NCI-H146 treated with DMSO at 0.1 percent for 48 hours (cell line): ENCODE data around the gene SPAG6.

ENCODE experiments used
- DNase-seq: peaks from one replicate; lab custom pipeline; 2025; ENCODE audit not compliant: unreplicated experiment; lab: John Stamatoyannopoulos, UW

SPAG6 gene

DNA sequence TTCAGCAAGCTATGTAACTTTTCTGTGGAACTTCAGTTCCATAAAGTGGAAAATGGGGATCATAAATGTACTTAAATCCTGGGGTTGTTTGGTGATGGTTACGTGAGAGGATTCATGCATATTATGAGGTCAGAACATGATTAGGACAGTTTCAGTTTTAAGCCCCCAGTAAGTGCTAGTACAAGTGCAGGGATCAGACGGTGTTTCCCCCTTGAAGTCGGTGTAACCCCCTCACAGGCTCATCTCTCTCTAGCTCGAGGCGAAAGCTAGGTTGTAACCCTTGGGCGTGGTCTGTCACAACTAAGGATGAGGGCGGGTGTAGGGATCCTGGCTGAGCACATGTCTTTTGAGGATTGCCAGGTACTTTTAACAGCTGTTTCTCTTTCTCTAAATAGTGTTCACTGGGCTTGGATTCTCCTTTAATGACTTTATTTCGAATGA lies 84.7 kb downstream of the SPAG6 start:
- DNase-seq = no peak

DNA sequence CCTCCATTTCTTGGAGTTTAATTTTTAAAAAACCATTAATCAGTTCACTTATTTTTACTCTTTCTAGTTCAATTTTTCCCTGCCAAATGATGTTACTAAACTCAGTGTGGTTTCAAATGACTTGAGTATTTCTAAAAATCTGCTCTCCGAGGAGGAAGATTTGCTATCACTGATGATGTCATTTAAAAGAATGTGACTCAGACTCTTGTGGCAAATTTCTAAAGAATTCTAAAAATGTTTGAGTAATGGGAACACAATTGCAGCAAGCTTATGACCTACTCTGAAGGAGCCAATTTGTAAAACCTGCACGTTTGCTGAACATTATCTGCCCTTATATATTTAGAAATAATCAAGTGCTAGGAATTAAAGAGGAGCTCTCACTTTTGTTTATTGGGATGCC lies 88.6 kb downstream of the SPAG6 start:
- no peak for DNase-seq

DNA sequence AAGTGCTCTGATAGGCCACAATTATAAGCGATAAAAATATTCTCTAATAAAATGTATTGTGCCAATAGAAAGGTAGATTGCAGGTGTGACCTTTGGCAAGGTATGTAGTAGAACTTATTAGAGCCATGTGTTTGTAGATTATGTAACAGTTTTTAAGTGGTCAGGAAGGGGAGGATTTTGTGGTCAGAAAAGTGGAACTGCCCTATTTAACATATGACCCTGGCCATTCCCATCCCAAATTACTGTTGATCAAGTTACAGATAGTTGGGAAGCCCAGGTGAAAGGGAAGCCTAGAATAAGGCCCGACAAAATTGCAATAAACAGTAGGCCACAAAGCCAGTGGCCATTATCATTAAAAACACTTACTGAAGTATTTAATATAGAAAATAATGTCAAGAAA lies 89.2 kb downstream of the SPAG6 start:
- DNase-seq = no peak

DNA sequence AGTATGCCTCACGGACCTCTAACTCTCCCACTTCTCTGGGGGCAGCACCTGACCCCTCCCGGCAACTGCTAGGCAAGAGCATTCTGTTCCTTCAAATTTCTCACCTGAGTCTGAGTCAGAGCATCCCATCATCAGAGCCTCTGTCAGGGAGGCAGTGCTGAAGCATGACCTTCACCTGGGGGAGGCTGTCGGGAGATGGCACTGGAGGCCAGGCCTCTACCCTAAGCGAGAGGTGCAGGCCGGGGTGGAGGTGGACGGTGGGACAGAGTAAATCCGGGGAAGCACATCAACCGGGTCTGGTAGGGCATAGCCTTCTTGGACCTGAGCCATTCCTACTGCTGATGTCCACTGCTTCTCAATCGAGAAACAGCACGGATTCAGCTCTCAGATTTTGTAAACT lies 90.4 kb downstream of the SPAG6 start:
- DNase-seq = no peak

DNA sequence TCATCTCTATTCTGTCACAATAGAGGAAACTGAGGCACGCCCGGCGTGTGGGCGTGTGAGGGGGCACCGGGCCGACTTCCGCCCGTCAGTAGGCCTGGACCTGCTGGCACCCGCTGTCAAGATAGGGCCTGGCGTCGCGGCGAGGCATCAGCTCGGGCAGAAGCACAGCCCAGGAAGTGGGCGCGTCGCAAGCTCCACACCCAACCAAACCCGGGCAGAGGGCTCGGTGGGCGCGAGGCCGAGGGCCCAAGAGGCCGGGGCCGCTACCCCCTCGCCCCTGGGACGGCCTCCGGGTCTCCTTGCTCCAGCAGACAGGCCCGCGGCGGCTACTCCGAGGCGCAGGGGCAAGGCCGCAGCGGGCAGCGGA lies 91.2 kb downstream of the SPAG6 start:
- no peak for DNase-seq

DNA sequence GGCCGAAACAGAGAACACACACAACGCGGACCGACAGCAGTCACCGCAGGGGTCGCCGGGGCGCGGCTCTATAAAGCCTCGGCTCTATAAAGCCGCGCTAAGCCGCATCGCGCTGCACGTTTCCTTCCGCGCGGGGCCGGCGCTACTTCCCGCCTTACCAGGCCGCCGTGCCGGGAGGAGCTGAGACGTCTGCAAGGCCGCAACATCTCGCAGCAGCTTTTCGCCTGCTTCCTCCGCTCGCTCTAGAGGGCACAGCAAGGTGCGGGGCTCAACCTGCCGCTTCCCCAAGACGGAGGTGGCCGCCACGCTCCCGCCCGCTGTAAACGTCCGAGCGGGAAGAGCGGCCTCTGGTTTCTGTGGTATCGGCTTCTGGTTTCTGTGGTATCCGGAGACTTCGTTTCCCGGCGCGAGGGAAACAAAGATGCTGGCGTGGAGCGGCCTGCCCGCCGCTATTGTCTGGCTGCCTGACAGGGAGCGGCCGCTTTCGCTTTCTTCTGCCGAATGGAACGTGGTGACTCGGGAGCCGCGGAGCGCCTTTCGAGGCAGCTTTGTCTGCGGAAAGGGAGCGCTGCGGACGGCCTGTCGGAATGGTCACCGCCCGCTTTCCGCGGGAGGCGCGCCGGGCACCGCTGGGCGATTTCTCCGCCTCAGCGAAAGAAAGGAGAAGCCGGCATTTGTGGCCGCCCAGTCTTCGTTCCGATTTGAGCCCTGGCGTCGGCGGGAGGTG lies 91.8 kb downstream of the SPAG6 start:
- peak; percentile 91 for DNase-seq

DNA sequence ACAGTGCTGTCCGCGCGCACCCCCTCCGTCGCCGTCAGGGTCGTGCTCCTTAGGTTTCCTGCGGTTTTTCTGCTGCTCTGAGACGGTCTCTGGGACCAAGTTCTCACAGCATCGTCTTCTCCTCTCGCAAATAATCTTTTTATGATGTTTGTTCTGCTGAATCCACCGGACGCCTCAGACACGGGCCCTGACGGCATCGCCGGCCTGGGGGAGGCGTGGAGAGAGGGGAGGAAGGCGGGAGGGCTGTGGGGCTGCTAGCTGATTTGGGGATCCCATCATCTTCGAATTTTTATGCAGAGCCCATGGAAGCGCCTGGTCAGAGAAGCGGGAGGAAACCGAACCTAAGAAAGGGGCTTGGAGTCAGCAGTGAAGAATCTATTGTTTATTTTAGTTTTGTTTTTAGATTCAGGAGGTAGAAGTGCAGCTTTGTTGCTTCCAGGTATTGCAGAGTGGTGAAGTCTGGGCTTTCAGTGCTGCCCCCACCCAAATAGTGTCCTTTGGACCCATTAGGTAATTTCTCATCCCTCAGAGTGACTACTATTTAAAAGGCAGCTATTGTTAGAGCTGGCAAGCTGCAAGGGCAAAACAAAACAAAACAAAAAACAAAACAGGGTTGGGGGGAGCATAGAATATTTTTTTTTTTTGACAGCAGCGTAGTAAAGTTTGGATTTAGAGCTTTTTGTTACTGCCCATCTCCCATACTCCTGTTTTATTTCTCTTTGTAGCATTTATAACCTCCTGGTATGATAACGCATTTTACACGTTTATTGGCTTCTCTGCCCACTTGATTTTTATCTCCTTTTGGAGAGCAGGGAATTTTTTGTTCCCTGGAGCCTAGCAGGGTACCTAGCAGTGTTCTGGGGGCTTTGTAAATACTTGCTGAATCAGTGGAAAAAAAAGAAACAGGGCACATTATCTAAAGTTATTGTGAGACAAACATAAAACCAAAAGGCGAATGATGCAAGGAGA lies 92.6 kb downstream of the SPAG6 start:
- DNase-seq = peak; percentile 70

DNA sequence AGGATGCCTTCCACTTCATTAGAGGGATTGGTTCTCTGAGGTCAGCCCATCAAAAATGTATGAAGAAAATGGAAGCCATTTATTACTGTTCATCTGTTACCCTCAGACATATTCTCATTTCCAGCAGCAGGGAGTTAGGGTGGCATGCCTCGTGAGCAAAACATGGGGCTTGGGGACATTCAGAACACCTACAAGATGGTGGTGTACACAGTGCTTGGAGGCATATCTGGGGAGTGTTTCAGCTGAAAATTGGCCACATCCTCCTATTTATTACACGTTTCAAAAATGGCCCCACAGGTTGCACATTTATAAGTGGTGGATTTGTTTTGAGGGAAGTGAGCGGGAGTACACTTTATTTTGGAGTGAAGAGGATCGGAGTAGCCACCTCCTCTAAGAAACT lies 93.4 kb downstream of the SPAG6 start:
- DNase-seq = no peak

DNA sequence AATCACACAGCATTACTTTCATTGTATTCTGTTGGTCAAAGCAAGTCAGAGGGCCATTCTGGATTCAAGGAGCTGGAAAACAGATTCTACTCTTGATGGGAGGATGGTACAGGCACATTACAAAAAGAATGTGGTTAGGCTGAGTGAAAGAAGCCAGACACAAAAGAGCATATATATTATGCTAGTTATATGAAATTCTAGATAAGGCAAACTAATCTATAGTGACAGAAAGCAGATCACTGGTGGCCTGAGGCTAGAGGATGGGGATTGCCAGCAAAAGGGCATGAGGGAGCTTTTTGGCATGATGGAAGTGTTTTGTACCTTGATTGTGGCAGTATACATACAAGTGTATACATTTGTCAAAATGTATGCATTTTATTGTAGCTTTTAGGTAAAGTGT lies 96.8 kb downstream of the SPAG6 start:
- DNase-seq = no peak

DNA sequence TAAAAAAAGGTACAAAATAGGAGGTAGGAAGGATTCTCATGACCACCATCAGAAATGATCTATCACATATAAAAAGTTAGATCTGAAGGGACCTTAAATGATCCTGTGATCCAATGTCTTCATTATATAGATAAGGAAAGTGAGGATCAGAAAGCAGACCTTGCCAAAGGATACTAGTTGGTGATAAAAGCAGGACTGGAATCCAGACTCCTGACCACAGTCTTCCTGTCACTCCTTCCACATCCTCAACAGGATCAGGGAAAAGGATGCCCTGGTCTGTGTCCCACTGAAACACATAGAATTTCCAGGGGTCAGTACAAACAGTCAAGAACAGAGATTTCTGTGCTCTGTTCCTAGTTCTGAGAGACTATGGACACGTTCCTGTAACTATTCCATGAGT lies 97.2 kb downstream of the SPAG6 start:
- DNase-seq = no peak

DNA sequence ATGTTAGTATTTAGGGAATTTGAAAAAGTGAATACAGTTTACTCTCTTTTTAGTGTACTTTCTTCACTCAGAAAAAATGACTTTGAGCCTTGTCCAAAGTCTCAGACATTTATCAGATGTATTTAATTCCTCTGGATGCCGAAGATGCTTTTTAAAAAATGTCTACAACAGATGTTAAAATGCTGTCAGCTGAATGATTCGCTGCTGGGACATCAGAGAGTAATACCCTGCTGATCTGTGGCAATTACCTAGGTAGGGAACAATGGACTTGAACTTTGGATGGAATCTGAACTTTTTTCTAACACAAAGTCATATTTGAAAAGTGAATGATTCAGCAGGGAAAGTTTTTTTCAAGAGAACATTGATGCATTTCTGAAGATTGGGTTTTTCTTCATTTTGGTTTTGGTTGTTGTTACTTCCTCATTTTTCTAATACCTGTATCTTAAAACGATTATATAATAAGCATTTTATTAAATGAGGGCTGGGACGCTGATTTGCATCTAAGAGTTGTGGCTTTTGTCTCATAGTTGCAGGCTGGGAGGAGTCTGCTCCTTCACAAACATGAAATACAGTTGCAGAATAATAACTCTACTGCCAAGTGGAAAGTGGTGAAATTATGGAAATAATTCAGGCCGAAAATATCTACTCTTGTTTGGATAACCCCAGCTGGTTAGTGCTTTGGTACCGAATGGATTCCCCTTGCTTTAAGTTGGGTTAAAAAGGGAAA lies 98.0 kb downstream of the SPAG6 start:
- DNase-seq = no peak

DNA sequence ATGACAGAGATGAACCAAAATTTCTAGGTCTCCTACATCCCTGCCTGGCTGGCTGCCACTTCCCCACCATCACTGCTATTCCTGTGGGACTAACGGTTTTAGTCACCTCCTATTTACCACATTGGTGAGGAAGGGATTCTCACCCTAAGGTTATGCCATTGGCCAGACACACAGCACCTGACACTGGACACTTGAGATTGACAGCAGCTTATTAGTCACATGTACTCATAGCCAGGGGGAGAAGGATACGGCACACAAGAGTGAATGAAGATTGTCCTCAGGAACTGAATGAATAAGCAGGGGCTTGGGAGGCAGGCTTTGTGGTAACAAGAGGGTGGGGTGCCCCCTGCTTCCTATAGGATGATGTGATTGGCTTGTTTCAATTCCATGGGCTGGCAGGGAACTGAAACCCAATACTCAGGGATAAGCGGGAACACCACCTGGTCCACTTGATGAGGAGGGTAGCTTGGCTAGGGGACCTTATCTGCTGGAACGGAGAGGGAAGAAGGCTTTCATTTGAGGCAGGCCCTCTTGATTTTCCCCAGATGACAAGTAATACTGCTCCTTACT lies 99.0 kb downstream of the SPAG6 start:
- DNase-seq = no peak

DNA sequence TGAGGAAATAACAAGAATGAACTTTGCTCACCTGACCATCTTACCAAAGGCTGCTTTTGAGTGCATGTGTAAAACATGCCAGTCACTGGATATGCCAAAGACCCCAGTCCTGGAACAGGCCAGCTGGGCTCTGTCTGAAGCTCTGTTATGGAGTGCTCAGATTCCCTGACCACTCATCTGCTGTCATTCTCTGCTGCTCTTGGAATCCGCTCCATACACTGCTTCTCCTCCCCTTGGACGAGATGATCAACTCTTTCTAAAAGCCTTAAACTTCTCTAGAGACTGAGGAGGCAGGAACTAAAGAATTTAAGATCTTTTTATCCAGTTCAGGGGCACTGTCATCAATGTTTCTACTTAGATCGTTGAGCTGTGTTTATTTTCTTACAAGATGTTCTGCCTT lies 100.2 kb downstream of the SPAG6 start:
- no peak for DNase-seq

DNA sequence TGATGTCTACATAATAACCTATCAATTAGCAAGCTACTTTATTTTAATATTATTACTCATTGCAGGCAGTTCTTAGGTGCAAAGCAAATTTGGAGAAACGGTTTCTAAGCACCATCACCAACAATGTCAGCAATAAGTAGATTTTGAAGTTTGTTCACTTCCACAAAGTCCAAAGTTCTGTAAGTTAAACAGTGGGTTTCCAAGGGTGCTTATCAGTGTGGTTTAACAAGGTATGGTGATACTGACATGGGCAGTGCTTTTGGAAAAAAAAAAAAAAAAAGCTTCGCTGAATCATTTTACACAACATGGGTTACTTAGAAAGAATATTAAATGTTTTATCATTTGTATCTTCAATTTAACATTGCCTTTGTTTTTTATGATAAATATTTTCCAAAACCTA lies 101.8 kb downstream of the SPAG6 start:
- DNase-seq = no peak

DNA sequence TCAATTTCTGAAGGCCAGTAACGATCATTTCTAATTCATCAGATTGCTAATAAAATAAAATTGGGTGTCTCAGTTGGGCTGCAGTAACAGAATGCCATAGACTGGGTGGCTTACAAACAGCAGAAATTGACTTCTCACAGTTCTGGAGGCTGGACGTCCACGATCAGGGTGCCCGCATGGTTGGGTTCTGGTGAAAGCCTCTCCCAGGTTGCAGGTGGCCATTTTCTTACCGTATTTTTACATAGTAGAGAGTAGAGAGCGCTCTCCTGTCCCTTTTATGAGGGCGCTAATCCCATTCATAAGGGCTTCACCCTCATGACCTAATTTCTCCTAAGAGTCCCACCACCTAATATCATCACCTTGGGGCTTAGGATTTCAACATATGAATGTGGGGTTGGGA lies 106.0 kb downstream of the SPAG6 start:
- no peak for DNase-seq

DNA sequence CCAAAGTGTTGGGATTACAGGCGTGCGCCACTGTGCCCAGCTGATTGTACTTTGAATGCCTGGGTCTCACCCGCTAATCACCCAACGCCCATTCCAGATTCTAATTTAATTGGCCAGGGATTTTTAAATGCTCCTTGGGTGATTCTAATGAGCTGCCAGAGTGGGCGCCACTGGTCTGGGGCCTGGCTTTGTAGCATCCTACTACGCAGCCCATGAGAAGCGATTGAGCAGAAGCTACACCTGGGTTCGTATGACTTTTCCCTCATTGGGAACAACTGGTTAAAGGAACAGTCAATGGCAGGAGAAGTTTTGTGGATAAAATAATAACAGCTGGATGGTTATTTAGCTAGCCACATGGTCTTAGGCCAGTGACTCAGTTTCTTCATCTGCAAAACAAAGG lies 108.0 kb downstream of the SPAG6 start:
- DNase-seq = no peak

DNA sequence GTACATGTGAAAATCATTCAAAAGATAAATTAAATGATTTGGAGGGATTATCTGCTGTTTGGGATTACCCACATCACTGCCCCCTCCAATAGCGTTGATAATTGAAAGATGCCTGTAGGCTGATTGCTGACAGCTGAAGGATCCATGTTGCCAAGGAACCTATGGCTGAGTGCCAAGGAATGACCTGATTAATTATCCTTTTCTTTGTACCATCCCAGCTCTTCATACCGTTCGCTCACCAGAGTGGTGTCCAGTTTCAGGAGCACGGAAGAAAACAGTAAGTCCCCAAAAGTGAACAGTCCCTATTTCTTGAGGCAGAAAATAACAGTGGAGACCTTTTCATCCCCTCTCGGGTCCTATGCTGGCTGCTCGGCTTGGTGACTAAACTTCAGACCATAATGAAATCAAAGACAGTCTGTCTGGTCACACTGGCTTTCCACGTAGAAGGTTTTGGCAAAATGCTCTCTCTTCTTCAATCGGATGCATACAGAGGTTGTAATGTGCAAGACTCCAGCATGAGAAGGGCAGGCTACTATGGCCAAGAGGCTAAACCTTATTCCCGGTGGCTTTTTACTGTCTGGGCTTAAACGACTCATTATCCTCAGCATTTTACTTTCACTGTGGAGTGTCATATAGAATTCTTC lies 108.8 kb downstream of the SPAG6 start:
- DNase-seq = peak; percentile 95

DNA sequence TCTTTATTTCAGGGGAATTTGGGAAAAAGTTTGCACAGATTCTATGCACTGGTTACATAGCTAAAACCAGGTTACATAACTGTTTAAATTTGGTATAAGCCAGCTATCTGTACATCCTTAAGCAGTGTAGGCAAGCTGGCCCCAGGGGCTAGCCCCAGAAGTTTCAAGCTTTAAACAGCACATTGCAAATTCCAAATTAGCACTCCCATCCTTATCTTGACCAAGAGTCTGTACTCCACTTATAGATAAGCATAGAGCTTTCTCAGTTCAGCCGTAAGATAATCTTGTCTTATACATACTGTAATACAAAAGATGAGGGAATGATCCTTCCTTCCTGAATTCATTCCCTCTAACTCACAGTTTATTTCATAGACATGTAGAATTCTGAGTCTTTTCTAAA lies 109.3 kb downstream of the SPAG6 start:
- no peak for DNase-seq

DNA sequence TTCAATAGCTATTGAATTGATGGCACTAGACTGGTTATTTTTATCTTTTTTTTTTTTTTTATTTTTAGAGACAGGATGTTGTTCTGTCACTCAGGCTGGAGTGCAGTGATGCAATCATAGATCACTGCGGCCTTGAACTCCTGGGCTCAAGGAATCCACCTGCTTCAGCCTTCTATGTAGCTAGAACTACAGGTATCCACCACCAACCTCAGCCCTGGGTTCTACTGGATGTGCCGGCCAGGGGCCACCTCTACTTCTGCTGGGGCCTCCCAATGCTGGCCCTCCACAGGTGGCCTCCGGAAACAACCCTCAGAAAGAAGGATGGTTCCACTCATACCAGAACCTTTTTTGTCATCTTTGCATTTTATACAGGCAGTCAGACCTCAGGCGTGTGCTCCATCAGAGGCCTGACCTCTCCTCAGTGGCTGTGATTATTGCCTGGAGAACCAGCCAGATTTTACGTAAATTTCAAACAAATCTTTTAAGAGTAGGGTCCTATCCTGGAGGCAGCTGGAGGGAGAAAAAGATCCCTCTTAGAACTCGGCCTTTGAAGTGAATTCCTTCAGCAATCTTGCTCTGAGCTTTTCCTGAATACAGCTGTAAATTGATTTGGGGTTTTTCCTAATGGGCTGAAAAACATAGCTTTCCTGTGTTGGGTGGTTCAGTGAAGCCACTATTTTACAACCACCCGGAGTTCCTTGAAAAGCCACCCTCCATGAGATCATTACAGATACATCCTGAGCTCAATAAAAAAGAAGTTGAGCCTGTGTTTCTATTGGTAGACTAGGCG lies 110.0 kb downstream of the SPAG6 start:
- DNase-seq = no peak

DNA sequence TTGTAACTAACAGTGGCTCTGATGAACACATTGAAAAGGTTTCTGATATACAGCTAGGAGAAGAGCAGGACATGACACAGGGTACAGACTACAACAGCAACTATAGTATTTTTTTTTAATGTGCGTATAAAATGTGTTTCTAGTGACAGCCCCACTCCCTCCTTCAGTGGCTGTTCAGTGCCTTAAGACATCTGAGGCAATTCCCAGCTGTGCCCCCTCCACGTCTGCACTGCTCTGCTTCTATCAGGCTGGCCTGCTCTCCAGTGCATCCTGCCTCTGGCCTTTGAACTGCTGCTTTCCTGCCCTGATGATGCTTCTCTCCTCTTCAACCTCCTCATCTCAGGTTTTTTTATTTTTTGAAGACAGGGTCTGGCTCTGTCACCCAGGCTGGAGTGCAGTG lies 111.2 kb downstream of the SPAG6 start:
- DNase-seq = no peak
